GM21515 (cell line): ENCODE measurements around the gene HAUS2.

Experiments used
- ATAC-seq: cut with Tn5 transposase; IDR thresholded peaks from one replicate; pipeline ENCODE4 v1.9.1; 2021; ENCODE audit not compliant: unreplicated experiment

HAUS2 gene

GRCh38 chr15:42605796-42606195, 57.2 kb downstream of the HAUS2 start:
- no peak for ATAC-seq

GRCh38 chr15:42608110-42608531, 59.5 kb downstream of the HAUS2 start:
- ATAC-seq = no peak

GRCh38 chr15:42608752-42609488, 60.3 kb downstream of the HAUS2 start:
- ATAC-seq = no peak

- no peak for ATAC-seq
Observed at GRCh38 chr15:42611532-42611931, 62.9 kb downstream of the HAUS2 start.

- no peak for ATAC-seq
Observed at GRCh38 chr15:42612367-42612912, 63.8 kb downstream of the HAUS2 start.

- no peak for ATAC-seq
Observed at GRCh38 chr15:42616107-42616506, 67.5 kb downstream of the HAUS2 start.
